CD14-positive monocyte (primary cell): ENCODE measurements around the gene RHOD. TPM values are rescaled to one million over a fixed set of nuclear protein-coding genes. Genes with fewer than 3 reads are reported as not detected.

Source experiments
- DNase-seq, 3 donors: peaks; one replicate each; pipeline ENCODE4 v3.0.0-alpha.2; 2011 to 2022
- H2AFZ ChIP-seq: 2 replicates; pipeline ENCODE4 v1.6.0; 2012; ENCODE audit warnings: mild to moderate bottlenecking, low read depth, low read length, inconsistent platforms; ENCODE audit not compliant: insufficient read depth, poor library complexity, severe bottlenecking
- H3K27ac ChIP-seq, 2 donors: 1 replicate in 1 of 2; 2 replicates in 1 of 2; pipeline ENCODE4 v1.5.1; 2012 to 2013; ENCODE audit warnings: low read length in 2 of 2, control low read depth in 1 of 2, inconsistent platforms in 1 of 2, low read depth in 1 of 2, mild to moderate bottlenecking in 1 of 2
- H3K27me3 ChIP-seq, 2 donors: one replicate each; pipeline versions ENCODE4 v1.6.0 to v1.6.1; 2011 to 2013; ENCODE audit warnings: low read length in 2 of 2; ENCODE audit not compliant: control insufficient read depth in 2 of 2, insufficient read depth in 2 of 2
- H3K36me3 ChIP-seq, 2 donors: replicated peaks in 1 of 2; 1 replicate in 1 of 2; 2 replicates in 1 of 2; pipeline versions ENCODE4 v1.5.1 to v1.6.1; 2012 to 2013; ENCODE audit warnings: low read length in 2 of 2, control low read depth in 1 of 2, inconsistent platforms in 1 of 2, mild to moderate bottlenecking in 1 of 2; ENCODE audit not compliant: insufficient read depth in 2 of 2, control insufficient read depth in 1 of 2
- H3K4me1 ChIP-seq, 2 donors: 1 replicate in 1 of 2; 2 replicates in 1 of 2; pipeline versions ENCODE4 v1.5.1 to v1.6.1; 2012 to 2013; ENCODE audit warnings: low read length in 2 of 2, control low read depth in 1 of 2, inconsistent platforms in 1 of 2, mild to moderate bottlenecking in 1 of 2, moderate library complexity in 1 of 2; ENCODE audit not compliant: insufficient read depth in 2 of 2, control insufficient read depth in 1 of 2
- H3K4me2 ChIP-seq: replicated peaks from 2 replicates; pipeline ENCODE3; 2012; ENCODE audit warnings: low read length, moderate library complexity, mild to moderate bottlenecking; ENCODE audit not compliant: poor library complexity, severe bottlenecking; ENCODE audit errors: extremely low read depth
- H3K4me3 ChIP-seq, 3 experiments: fragments of 200-600 bp in 1 of 3; sonication (generic) in 1 of 3; replicated peaks in 1 of 3; 1 replicate in 2 of 3; 2 replicates in 1 of 3; pipeline ENCODE4 v1.5.1; 2011 to 2013; ENCODE audit warnings: low read length in 3 of 3, mild to moderate bottlenecking in 3 of 3, control low read depth in 2 of 3, low read depth in 2 of 3, inconsistent platforms in 1 of 3, moderate library complexity in 1 of 3
- H3K79me2 ChIP-seq: 2 replicates; pipeline ENCODE4 v1.6.0; 2012; ENCODE audit warnings: mild to moderate bottlenecking, control low read depth, inconsistent platforms, low read length, moderate library complexity; ENCODE audit not compliant: insufficient read depth
- H3K9ac ChIP-seq: 2 replicates; pipeline ENCODE4 v1.6.0; 2017; ENCODE audit warnings: low read length, mild to moderate bottlenecking; ENCODE audit not compliant: insufficient read depth, poor library complexity, severe bottlenecking
- H3K9me3 ChIP-seq, 2 donors: replicated peaks in 1 of 2; 1 replicate in 1 of 2; 2 replicates in 1 of 2; pipeline versions ENCODE4 v1.5.1 to v1.6.1; 2012 to 2013; ENCODE audit warnings: low read length in 2 of 2, control low read depth in 1 of 2; ENCODE audit not compliant: control insufficient read depth in 1 of 2, insufficient read depth in 1 of 2
- H4K20me1 ChIP-seq: 2 replicates; pipeline ENCODE4 v1.6.0; 2012; ENCODE audit warnings: mild to moderate bottlenecking, low read length, control low read depth, moderate library complexity; ENCODE audit not compliant: insufficient read depth
- H3K27ac Mint-ChIP-seq, 7 donors: one replicate each; pipeline ENCODE4 v1.8.0; 2020; ENCODE audit warnings: mild to moderate bottlenecking in 7 of 7, mixed read lengths in 7 of 7, moderate library complexity in 6 of 7, inconsistent platforms in 2 of 7
- H3K27me3 Mint-ChIP-seq, 3 donors: one replicate each; pipeline ENCODE4 v1.8.0; 2021 to 2022; ENCODE audit warnings: low read depth in 3 of 3, mild to moderate bottlenecking in 3 of 3, mixed read lengths in 3 of 3, moderate library complexity in 3 of 3, inconsistent platforms in 1 of 3
- H3K36me3 Mint-ChIP-seq, 2 donors: one replicate each; pipeline ENCODE4 v1.8.0; 2020; ENCODE audit warnings: mixed read lengths in 2 of 2, inconsistent platforms in 1 of 2, mild to moderate bottlenecking in 1 of 2
- H3K4me1 Mint-ChIP-seq: one replicate; pipeline ENCODE4 v1.8.0; 2020; ENCODE audit warnings: mild to moderate bottlenecking, mixed read lengths
- H3K4me3 Mint-ChIP-seq, 2 donors: one replicate each; pipeline ENCODE4 v1.8.0; 2020; ENCODE audit warnings: mild to moderate bottlenecking in 2 of 2, mixed read lengths in 2 of 2, moderate library complexity in 1 of 2
- H3K9me3 Mint-ChIP-seq, 7 donors: one replicate each; pipeline ENCODE4 v1.8.0; 2020 to 2022; ENCODE audit warnings: mixed read lengths in 7 of 7, mild to moderate bottlenecking in 6 of 7, moderate library complexity in 6 of 7, inconsistent platforms in 2 of 7
- WGBS: methylation state at CpG from one replicate; pipeline ENCODE4 v1.1.5; 2013; ENCODE audit warnings: missing lambda C conversion rate; ENCODE audit not compliant: insufficient coverage; 5-methylcytosine and 5-hydroxymethylcytosine counted together
- intact Hi-C, 2 donors: fragments of 100-400 bp; cut with micrococcal nuclease; formaldehyde crosslinking; loops; one replicate each; pipeline versions ENCODE4 v1.15.0 to v1.15.1; 2023
- polyA plus RNA-seq, 3 donors: library from polyadenylated mRNA; depleted of rRNA in 1 of 3; unstranded in 2 of 3; stranded (reverse) in 1 of 3; fragments of 300-500 nt in 2 of 3; fragments of >200 nt in 1 of 3; fragmentation: Illumina TruSeq in 2 of 3; gene quantifications; 1 replicate in 2 of 3; 2 replicates in 1 of 3; pipeline ENCODE4 v1.2.3, GENCODE V29; 2012 to 2021
- TF ChIP-seq, protein P1 (sequence below): fragments of 200-600 bp; IDR thresholded peaks from one replicate; pipeline ENCODE4 v1.8.0; 2022; ENCODE audit warnings: antibody characterized with exemption, mild to moderate bottlenecking

The RHOD gene
- polyA plus RNA-seq, 3 donors, result not detected

DNA sequence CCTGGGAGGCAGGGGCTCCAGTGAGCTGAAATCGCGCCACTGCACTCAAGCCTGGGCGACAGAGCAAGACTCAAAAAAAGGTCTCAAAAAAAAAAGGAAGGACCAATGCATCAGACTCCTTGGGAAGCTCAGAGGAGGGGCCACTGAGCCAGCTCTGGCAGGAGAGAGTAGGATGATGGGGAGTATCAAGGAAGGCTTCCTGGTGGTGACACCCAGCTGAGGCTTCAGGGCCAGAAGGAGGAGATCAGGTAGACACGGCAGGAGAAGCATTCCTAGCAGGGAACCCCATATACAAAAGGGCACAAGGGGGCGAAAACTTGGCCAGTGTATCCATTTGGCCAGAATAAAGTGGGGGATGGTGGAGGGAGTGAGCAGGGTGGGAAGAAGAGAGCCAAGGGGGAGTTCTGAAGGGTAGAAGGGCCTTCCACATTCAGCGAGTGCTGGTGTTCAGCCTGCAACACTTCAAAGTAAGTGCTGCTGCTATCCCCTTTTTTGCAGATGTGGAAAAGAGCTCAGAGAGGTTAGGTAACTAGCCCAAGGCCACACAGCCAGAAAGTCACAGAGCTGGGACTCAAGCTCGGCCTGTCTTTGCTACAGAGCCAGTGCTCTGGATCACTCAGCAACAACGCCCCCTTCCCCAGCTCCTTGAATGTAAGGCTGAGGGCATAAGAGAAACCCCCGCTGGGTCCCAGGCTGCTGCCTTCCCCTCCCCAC, 5.3 kb upstream of the RHOD start:
- H3K27ac ChIP-seq, result no peak overlapping the region
- H3K27me3 ChIP-seq, result peaks cover 4 to 17% of the 10 kb centered on the region in 2 donors
- Mint-ChIP-seq H3K4me3 (no peak overlapping the region), H3K36me3 (no peaks in the 10 kb centered on the region), H3K27ac (peak overlapping the region in 2 of 7 donors; percentile 38 to 50), H3K27me3 (peaks cover 21 to 27% (median 24%) of the 10 kb centered on the region in 3 donors), H3K9me3 (peaks cover 0 to 2% (median 0%) of the 10 kb centered on the region in 7 donors), H3K4me1 (peaks cover 3% of the 10 kb centered on the region)
- H3K9me3 ChIP-seq, result no peaks in the 10 kb centered on the region
- H2AFZ ChIP-seq, result no peak overlapping the region
- H3K4me2 ChIP-seq, result no peak overlapping the region
- H3K36me3 ChIP-seq, result no peaks in the 10 kb centered on the region
- H3K4me1 ChIP-seq, result peaks cover under 1 to 3% of the 10 kb centered on the region in 2 donors
- TF ChIP-seq, protein P1, sequence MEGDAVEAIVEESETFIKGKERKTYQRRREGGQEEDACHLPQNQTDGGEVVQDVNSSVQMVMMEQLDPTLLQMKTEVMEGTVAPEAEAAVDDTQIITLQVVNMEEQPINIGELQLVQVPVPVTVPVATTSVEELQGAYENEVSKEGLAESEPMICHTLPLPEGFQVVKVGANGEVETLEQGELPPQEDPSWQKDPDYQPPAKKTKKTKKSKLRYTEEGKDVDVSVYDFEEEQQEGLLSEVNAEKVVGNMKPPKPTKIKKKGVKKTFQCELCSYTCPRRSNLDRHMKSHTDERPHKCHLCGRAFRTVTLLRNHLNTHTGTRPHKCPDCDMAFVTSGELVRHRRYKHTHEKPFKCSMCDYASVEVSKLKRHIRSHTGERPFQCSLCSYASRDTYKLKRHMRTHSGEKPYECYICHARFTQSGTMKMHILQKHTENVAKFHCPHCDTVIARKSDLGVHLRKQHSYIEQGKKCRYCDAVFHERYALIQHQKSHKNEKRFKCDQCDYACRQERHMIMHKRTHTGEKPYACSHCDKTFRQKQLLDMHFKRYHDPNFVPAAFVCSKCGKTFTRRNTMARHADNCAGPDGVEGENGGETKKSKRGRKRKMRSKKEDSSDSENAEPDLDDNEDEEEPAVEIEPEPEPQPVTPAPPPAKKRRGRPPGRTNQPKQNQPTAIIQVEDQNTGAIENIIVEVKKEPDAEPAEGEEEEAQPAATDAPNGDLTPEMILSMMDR, result no peak
- no peak for DNase-seq
- H3K4me3 ChIP-seq, result no peak overlapping the region
- no peaks in the 10 kb centered on the region for H3K79me2 ChIP-seq
- no peaks in the 10 kb centered on the region for H4K20me1 ChIP-seq
- no peak overlapping the region for H3K9ac ChIP-seq
- intact Hi-C loops, result no loop called here
- WGBS, result 96% methylated on average over 5 of the region's 9 CpGs

DNA sequence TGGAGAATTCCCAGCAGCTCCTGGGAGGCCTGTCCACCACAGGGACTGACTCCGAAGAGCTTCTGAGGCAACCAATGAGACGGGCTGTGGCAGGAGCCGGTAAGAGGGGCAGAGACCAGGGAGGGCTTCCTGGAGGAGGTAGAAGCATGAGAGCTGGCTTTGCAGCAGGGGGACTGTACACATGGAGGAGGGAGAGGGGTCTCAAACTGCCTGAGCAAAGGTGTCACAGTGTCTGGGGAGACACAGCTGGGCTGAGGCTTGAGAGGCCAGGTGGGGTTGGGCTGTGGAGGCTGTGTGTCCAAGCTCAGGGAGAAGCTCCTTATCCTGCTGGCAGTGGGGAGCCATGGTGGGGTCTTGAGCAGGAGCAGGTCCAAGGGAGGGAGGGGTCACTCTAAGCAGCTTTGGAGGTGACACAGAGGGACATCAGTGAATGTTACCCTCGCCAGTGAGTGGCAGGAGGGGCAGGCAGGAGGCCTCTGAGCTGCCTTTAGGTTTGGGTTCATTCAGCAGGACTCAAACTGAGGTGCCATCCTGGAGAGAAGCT, 4.6 kb upstream of the RHOD start:
- Histone ChIP-seq H3K79me2 (no peaks in the 10 kb centered on the region), H3K27me3 (peaks cover 9 to 21% of the 10 kb centered on the region in 2 donors), H3K9ac (no peak overlapping the region), H3K27ac (no peak overlapping the region), H3K4me3 (no peak overlapping the region), H3K4me1 (peaks cover 5 to 8% of the 10 kb centered on the region in 2 donors), H3K9me3 (no peaks in the 10 kb centered on the region), H3K36me3 (no peaks in the 10 kb centered on the region), H4K20me1 (no peaks in the 10 kb centered on the region), H3K4me2 (no peak overlapping the region), H2AFZ (no peak overlapping the region)
- peak overlapping the region in 1 of 7 donors; percentile 1 for H3K27ac Mint-ChIP-seq
- H3K36me3 Mint-ChIP-seq, result no peaks in the 10 kb centered on the region
- peaks cover 5% of the 10 kb centered on the region for H3K4me1 Mint-ChIP-seq
- H3K27me3 Mint-ChIP-seq, result peaks cover 24 to 32% (median 28%) of the 10 kb centered on the region in 3 donors
- intact Hi-C loops, result no loop called here
- TF ChIP-seq, protein P1, result no peak
- H3K9me3 Mint-ChIP-seq, result peaks cover 0 to 4% (median 0%) of the 10 kb centered on the region in 7 donors
- no peak overlapping the region for H3K4me3 Mint-ChIP-seq
- 98% methylated on average over 4 of the region's 4 CpGs for WGBS
- DNase-seq, result no peak
